ENCODE measurements around the gene PRRG2.

The PRRG2 gene

DNA sequence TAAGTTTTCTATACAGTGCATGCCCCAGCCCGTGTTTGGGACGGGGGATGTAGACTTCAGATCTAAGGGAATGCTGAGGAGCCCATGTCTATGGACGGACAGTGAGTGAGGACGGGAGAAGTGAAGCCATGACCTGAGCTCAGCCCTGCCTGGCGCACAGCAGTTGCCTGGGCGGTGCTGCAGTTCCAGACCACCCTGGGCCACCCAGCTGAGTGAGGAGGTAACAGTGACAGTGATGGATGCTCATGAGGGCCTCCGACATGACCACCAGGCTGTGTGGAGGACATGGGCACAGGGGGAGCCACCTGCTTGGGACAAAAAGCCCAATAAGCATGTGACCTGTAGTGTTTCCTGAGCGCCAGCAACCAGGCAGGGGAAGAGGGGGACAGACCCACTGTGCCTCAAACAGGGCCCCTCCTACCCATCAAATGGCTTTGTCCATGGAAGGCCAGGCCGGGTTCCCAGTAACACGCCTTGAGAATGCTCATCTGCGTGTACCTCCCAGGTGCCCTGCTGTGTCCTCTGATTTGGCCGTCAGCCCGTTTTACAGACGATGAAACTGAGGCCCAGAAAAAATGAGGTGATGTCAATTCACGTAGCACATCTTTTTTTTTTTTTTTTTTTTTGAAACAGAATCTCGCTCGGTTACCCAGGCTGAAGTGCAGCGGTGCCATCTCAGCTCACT lies 23.3 kb upstream of the PRRG2 start:
- DNase-seq = no peak

DNA sequence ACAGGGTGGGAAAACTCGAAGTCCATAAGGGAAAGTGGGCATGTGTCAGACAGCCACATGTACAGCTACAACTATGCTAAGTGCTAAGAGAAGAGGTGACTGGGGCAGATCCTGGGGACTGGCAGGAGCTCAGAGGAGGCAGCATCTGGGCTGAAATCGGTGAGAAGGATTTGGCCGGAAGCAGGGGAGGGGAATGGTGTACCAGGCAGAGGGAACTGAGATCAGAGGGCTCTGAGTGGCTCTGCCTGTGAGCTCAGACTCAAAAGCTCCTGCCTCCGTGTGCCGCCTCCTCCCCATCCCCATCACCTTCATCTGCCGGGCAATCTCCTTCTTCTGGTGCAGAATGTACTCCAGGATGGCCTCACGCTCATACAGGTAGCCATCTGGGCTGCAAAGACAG lies 22.5 kb upstream of the PRRG2 start:
- no peak for DNase-seq

DNA sequence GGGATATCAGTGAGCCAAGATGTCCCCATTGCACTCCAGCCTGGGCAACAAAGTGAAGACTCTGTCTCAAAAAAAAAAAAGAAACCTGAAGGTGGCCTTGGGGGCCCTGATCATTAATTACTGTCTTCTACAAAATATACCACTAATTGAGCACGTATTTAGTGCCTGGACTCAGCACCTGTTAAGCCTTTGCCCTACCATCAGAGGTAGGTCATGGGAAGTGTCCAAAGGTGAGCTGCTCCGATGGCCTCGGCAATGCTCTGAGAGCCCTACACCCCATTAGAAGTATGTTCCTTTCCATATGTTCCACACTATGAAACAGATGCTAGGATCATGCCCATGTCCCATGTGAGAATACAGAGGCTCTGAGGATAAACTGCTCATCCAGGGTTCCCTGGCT lies 21.7 kb upstream of the PRRG2 start:
- no peak for DNase-seq

DNA sequence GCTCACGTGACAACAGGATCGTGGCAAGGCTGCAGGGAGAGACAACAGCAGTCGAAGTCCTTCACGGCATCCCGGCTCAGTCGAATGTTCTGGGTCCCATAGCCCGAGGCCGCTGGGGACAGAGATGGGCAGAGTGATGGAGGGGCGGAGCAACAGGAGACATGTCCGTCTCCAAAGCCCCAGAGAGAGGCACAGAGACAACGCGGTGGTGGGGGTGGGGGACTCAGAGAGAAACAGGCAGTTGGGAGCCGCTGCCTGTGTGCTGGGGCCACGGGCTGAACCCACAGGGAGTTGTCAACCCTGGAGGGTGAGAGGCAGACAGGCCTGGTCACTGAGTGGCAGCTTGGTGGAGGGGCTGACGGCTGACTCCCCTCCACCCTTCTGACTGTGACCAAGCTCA lies 21.2 kb upstream of the PRRG2 start:
- no peak for DNase-seq

DNA sequence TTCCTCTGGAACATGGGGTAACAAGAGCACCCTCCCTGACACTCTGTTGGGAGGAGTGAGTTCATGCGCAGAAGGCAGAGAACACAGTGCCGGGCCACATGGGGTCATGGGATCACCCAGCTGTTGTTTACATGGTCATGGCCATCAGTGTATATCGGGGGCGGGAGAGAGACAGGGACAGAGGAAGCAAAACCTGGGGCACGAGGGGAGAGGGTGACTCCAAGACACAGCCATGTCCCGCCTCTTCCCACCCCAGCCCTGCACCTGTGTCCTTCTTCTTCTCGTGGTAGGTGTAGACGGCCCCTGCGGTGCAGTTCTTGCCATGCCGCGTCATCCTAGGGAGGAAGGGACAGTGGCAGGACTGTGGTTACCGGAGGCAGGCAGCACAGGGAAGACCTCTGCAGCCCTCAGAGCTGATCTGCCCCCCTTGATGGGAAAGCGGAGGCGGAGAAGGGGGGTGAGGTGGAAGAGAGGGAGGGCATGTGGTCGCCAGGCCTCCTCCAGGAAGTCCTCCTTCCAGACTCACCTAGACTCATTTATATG lies 20.7 kb upstream of the PRRG2 start:
- DNase-seq = no peak

DNA sequence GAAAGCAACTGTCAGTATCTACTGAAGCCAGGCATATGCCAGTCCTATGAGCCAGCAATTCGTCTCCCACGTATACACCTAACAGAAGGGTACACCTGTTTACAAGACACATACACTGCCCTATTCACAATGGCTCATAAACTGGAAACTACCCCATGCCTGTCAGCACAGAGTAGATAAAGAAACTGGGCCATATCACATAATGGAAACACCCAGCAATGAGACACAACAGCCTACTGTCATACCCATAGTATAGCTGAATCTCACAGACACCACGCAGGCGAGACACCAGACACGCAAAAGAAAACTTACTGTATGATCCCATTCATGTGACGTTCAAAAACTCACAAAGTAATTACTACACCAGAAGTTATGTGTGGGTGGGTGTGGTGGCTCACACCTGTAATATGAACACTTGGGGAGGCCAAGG lies 16.5 kb upstream of the PRRG2 start:
- DNase-seq = no peak

DNA sequence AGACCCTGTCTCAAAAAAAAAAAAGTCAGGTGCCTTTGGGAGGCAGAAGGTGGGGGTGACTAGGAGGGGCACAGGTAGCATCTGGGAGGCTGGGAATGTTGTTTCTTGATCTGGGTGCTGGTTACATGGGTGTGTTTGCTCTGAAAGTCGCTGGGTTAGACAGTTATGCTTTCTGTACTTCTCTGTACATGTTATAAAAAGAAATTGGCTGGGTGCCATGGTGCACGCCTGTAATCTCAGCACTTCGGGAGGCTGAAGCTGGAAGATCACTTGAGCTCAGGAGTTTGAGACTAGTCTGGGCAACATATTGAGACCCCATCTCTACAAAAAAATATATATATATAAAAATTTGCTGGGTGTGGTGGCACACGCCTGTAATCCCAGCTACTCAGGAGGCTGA lies 15.9 kb upstream of the PRRG2 start:
- no peak for DNase-seq

DNA sequence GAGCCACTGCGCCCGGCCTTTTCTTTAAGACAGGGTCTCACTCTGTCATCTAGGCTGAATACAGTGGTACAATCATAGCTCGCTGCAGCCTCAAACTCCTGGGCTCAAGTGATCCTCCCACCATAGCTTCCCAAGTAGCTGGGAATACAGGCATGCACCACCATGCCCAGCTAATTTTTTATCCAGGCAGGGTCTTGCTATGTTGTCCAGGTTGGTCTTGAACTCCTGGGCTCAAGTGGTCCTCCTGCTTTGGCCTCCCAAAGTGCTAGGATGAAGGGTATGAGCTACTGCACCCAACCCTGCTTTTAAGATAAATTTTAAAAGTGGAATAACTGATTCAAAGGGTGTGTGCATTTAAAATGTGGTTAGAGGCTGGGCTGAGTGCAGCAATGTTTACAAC lies 14.8 kb upstream of the PRRG2 start:
- DNase-seq = no peak

DNA sequence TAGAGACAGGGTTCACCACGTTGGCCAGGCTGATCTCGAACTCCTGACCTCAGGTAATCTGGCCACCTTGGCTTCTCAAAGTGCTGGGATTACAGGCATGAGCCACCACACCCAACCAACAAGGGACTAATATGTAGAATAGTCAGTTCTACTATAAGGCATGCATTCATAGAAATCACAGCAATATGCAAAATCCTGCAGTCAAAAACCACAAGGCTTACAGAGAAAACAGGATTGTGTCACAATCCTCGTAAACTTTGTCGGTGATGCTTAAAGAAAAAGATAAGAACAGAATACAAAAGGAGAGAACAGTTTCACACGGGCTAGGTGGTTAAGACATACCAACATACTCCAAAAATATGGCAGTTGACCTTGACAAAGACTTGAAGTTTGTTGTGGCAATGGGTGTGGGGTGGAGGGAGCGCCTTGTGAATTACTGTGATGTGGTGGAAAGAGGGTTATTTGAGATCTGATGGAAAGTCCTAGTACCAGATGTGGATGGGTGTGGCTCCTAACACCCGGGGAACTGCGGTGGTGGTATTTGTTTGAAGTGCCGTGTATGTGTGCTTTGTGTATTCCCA lies 13.2 kb upstream of the PRRG2 start:
- no peak for DNase-seq

DNA sequence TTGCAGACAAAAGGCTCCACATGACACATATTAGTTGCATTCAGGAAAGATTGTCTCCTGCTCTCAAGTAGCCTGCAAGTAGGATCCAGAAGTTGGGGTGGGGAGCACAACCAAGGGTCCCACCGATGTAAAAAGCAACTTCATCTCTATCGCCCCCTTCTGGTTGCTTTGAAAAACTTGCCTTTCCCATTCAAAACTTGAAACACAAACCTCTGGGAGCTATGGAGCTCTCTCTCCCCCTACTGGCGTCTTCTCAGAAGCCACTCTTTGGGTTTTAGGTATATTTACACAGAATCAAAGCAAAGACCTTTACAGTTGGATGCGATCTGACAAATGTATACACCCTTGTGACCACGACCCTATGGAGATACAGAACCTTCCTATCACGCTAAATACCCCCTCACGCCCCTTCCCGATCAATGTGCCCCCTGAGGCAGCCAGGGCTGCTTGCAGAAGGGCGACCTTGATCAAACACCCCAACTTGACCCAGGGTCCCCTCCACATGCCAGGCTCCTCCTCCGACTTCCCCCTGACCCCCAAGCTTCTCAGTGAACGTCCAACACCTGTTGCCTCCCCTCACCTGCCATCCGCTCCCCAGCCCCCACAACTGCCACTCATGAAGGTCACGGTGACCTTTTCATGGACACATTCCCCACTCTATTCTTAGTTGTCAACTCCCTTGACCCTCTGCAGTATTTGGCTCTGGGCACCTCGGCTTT lies 10.8 kb upstream of the PRRG2 start:
- peak; percentile 58 for DNase-seq

DNA sequence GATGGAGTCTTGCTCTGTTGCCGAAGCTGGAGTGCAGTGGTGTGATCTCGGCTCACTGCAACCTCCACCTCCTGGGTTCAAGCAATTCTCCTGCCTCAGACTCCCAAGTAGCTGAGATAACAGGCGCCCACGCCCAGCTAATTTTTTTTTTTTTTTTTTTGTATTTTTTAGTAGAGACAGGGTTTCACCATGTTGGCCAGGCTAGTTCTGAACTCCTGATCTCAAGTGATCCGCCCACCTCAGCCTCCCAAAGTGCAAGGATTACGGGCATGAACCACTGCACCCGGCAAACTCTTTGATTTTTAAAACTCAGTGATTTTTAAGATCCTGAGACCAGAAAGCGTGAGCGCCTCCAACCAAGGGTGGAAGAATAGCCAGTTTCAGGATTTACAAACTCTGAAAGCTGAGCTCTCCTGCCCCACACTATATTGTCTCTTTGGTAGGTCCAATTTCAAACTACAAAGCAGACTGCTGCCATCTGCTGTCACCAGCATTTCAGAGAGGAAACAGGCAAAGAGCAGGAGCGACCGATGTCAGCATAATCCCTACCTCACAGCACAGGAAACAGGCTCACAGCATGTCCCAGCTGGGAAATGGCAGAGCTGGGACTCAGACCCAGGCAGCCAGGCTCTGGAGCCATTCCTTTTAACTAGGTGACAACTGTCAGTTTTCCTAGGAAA lies 10.0 kb upstream of the PRRG2 start:
- no peak for DNase-seq

DNA sequence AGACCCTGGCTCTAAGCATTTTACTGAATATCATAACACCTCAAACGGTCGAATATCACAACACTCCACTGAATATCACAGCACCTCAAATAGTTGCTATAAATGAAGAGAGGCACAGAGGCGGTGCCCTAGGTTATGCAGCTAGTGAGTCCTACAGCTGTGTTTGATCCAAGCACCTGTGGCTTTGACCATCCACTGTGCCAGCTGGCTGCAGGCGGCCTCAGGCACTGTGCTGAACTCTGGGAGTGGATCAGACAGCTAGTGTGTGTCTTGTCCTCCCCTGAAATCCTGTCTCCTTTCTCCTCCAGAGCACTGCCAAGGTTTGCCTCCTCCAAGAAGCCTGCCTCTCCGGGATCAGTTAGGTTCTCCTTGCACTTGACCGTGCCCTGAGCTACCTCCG lies 8.1 kb upstream of the PRRG2 start:
- DNase-seq = no peak

DNA sequence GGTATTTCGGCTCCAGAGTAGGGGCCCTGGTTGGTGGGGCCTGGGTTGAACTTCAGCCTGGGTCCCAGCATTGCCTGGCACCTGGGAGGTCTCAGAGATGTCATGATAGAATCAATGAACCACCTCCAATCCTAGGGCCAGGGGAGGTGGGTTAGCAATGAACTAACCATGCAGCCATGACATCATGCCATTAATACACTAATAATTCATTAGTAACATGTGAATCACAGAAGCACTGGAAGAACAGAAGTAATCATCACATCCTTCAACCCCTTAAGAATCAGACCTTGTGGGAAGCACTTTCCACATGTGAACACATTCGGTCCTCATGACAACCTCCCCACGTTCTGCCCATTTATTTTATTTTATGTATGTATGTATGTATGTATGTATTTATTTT lies 7.7 kb upstream of the PRRG2 start:
- no peak for DNase-seq

DNA sequence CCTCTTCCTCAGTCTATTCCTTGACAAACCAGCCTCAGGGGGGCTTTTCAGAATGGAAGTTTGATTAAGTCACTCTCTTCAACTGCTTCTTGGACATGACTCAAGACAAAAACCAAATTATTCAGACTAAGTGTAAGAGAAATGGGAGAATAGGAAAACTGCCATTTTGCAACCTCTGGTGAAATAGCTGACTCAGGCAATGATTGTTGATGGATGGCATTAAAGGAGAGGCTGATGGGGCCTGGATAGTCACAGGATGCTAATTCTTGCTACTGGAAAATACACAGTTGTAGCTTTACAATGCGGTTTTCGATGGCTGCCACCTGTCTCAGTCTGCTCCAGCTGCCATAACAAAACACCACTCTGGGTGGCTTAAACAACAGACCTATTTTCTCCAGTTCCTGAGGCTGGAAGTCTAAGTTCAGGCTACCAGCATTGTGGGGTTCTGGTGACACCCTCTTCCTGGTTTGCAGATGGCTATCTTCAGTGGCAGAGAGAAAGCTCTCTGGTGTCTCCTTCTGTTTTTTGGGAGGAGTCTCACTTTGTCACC lies 6.8 kb upstream of the PRRG2 start:
- DNase-seq = no peak

DNA sequence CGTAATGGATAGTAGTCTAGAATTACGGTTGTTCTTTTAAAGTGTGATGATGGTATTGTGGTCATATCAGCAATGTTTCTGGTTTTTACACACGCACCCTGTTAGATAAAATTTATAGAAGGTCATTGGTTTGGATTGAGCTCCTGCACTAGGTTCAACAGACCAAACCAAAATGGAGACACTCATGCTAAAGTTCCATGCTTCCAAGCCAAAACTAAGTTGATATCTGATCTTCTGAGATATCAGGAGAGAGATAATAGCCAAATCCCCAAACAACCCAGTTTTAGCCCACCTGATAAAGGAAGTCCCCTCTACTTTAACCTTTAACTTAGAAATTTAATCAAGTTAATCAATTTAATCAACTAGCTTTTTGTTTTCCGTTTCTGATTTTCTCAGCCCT lies 1.9 kb upstream of the PRRG2 start:
- DNase-seq = no peak

DNA sequence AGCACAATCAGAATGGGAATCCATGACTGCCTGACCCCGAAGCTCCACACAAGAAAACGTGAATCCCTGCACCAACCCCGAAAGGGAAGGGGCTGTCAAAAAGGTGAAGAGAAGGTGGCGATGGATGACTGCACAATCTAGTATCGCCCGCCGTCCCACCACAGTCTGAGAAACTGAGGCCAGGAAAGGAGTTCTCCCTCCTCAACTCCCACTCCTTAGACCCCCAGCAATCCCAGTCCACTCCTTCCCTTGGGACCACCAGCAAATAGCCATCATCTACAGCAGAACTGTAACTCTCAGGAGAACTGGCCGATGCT lies 1.2 kb upstream of the PRRG2 start:
- no peak for DNase-seq

DNA sequence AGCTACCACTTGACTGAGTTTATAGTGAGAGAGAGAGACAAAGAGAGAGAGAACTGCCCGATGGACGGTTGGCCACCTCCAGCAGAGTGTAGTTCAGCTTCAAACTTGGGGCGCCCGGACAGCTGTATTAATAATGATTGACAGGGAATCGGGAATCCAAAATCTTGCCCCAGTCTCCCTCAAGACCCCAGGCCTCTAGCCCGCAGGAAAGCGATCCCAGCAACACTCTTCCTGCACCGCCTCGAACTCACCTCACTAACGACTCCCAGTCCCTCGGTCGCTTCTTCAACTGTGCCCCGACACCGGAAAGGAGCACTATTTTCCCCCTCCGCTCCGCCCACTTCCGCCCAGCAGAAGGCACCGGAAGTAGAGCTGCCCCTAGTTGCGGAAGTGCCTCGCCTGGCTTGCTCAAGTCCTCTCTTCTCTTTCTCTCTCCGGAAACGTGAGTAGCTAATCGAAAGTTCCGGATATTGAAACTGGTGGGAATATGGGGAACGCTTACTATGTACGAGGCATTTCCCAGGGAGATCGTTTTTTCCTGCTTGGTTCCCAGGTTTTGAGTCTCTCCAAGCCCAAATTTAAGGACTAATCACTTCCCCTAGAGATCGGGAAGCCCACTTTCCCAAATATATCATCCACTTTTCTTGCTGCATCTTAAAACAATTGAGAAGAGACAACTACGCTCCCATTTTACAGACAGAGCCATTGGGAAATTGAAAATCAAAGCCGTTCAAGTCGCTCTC lies 681 bp upstream of the PRRG2 start, which contains the start of gene NOSIP:
TSS of gene NOSIP (minus strand) at position 293 of the 743 bp plus-strand sequence. CDS start 19,865 bp downstream, outside the sequence.
- DNase-seq = peak; percentile 88

DNA sequence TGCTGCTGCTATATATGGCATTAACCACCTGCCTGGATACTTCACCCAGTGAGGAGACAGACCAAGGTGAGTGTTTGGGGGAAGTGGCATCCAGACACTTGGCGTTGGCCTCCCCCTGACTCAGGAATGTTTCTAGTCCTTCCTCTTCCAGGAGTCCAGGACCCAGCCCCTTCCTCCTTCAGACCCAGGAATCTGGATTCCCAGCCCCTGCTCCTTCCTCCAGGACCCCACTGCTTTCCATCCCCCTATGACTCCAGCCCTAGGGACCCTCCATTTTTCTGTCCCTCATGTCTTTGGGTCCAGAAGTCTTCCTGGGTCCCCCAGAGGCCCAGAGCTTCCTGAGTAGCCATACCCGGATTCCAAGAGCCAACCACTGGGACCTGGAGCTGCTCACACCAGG lies 2.1 kb downstream of the PRRG2 start:
- DNase-seq = no peak

DNA sequence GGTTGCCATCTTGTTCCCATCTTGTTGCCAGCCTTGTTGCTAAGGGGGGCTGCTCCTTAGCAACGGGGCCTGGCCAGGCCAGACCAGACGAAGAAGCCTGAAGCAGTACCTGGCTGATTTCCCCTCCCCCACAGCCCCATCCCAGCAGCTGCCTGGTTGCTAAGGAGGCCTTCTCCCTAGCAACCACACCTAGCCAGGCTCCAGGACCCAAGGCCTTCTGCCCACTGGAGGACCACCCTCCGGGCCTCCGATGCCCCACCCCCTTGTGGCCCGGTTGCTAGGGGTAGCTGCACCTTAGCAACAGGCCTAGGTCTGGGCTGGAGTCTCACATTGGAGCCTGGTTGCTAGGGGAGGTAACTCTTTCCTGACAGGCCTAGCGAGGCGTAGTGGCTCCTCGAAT lies 3.9 kb downstream of the PRRG2 start:
- no peak for DNase-seq

DNA sequence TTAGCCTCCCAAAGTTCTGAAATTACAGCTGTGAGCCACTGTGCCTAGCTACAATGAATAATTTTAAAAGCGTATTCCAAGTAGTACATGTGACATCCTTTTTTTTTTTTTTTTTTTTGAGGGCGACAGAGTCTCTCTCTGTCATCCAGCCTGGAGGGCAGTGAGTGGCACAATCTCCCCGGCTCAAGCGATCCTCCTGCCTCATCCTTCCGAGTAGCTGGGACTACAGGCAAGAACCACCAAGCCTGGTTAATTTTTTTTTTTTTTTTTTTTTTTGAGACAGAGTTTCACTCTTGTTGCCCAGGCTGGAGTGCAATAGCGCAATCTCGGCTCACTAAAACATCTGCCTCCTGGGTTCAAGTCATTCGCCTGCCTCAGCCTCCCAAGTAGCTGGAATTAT lies 6.1 kb downstream of the PRRG2 start:
- no peak for DNase-seq

DNA sequence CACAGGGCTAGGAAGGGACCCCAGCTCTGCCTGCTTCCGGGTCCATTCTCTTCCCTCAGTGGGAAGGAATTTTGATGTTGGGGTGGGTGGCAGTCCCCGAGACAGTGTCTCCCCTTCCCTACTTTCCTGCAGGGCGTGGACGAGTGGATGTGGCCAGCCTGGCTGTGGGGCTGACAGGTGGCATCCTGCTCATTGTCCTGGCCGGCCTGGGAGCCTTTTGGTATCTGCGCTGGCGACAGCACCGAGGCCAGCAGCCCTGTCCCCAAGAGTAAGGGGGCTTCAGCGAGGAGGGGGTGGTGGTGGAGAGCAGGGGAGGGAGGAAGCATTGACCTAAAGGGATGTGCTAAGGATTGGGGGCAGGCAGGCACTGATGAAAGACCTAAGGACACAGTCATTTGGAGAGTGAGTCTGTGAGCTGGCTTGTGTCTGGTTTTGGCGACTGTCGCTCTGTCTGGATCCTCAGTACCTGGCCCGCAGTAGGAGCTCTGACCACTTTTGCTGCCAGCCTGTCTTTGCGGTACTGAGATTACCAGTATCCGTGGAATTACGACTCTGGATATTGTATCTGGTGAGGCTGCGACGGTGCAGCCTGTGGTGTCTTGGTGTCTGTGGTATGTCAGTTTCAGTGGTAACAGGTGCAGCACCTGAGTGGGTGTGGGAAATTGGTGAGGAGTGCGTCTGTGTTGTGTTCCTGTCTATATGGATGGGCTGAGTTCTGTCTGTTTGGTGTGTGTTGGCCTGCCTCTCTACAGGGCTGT lies 7.4 kb downstream of the PRRG2 start:
- DNase-seq = no peak

DNA sequence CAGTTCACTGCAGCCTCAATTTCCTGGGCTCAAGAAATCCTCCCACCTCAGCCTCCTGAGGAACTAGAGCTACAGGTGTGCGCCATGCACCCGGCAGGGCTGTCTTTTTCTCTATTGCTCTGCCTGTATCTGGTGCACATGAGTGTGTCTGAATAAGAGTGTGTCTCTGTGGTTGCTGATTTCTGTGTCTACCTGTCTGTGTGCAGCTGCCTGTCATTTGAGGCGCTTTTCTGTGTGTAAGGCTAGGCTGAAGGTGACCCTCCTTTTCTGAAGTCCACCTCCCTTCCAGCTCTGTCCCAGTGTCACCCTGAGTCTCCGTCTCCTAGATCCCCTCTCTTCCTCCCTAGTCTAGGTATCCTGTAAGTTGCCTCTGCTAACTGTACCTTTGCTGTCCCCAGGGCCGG lies 8.4 kb downstream of the PRRG2 start:
- peak; percentile 34 for DNase-seq

Data from NCI-H526 treated with DMSO at 0.1 percent for 48 hours (cell line).